Measurements from ENCODE around the gene HOXD11. TPM values are rescaled to one million over a fixed set of nuclear protein-coding genes. Genes with fewer than 3 reads are reported as not detected.

Gene HOXD11
- total RNA-seq, 6 donors from 2014 or later = not detected

GRCh38 chr2:176142281-176142680, 35.2 kb downstream of the HOXD11 start:
- Histone ChIP-seq H3K27me3 (peaks cover 0 to 53% (median 23%) of the 10 kb centered on the region in 4 donors), H3K4me3 (no peak overlapping the region), H3K36me3 (no peaks in the 10 kb centered on the region), H3K27ac (no peak overlapping the region), H3K9me3 (no peaks in the 10 kb centered on the region), H3K4me1 (peaks cover 8 to 24% (median 12%) of the 10 kb centered on the region in 4 donors)
- DNase-seq (no peak), ATAC-seq (ENCODE audit: low FRiP score in 2 of 2) (no peak)
- TF ChIP-seq POLR2A (IDR thresholded peaks at IDR 0.05) = no peak
- no peak for TF ChIP-seq POLR2AphosphoS5 (IDR thresholded peaks at IDR 0.05)
- TF ChIP-seq, protein P1, sequence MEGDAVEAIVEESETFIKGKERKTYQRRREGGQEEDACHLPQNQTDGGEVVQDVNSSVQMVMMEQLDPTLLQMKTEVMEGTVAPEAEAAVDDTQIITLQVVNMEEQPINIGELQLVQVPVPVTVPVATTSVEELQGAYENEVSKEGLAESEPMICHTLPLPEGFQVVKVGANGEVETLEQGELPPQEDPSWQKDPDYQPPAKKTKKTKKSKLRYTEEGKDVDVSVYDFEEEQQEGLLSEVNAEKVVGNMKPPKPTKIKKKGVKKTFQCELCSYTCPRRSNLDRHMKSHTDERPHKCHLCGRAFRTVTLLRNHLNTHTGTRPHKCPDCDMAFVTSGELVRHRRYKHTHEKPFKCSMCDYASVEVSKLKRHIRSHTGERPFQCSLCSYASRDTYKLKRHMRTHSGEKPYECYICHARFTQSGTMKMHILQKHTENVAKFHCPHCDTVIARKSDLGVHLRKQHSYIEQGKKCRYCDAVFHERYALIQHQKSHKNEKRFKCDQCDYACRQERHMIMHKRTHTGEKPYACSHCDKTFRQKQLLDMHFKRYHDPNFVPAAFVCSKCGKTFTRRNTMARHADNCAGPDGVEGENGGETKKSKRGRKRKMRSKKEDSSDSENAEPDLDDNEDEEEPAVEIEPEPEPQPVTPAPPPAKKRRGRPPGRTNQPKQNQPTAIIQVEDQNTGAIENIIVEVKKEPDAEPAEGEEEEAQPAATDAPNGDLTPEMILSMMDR (IDR thresholded peaks at IDR 0.05) = no peak
- TF ChIP-seq EP300 (IDR thresholded peaks at IDR 0.05) = no peak
- WGBS, 2 donors = 88 to 95% methylated on average over 2 of the region's 2 CpGs

GRCh38 chr2:176145085-176145969, 38.2 kb downstream of the HOXD11 start:
- TF ChIP-seq EP300 (IDR thresholded peaks at IDR 0.05) (no peak), POLR2AphosphoS5 (IDR thresholded peaks at IDR 0.05) (no peak), POLR2A (IDR thresholded peaks at IDR 0.05) (no peak)
- TF ChIP-seq, protein P1 (IDR thresholded peaks at IDR 0.05) = no peak
- Histone ChIP-seq H3K36me3 (no peaks in the 10 kb centered on the region), H3K9me3 (no peaks in the 10 kb centered on the region), H3K4me3 (no peak overlapping the region), H3K4me1 (peaks cover 5 to 26% (median 6%) of the 10 kb centered on the region in 4 donors), H3K27ac (no peak overlapping the region), H3K27me3 (peaks cover 0 to 58% (median 30%) of the 10 kb centered on the region in 4 donors)
- 40 to 47% methylated on average over 4 of the region's 4 CpGs for WGBS, 2 donors
- ATAC-seq (ENCODE audit: low FRiP score in 2 of 2) = no peak
- DNase-seq = no peak

DNA sequence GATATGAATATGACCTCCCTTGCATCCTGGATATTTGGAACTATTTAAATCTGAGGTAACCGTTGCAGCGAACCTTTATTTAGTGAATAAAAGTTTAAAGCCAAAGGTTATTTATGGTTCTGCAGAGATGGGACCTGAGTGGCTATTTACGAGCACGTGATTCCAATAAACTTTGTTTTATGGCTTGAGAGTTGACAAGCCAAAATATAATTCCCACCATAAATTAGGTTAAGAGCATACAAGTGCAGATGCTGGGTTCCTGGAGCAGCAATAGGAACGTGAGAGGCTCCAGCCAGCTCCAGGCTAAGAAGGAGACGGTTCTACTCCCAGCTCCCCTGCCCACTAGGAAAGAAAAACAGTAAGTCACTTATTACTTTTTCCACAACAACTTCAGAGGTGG, 39.0 kb downstream of the HOXD11 start:
- Histone ChIP-seq H3K9me3 (no peaks in the 10 kb centered on the region), H3K36me3 (no peaks in the 10 kb centered on the region), H3K4me3 (no peak overlapping the region), H3K27me3 (peaks cover 0 to 59% (median 28%) of the 10 kb centered on the region in 4 donors), H3K4me1 (peaks cover 0 to 18% (median 0%) of the 10 kb centered on the region in 4 donors), H3K27ac (no peak overlapping the region)
- no peak for ATAC-seq (ENCODE audit: low FRiP score in 2 of 2)
- TF ChIP-seq, protein P1 (IDR thresholded peaks at IDR 0.05) = no peak
- no peak for TF ChIP-seq POLR2A (IDR thresholded peaks at IDR 0.05)
- no peak for TF ChIP-seq EP300 (IDR thresholded peaks at IDR 0.05)
- TF ChIP-seq POLR2AphosphoS5 (IDR thresholded peaks at IDR 0.05) = no peak
- no peak for DNase-seq
- 26 to 29% methylated on average over 6 of the region's 6 CpGs for WGBS, 2 donors

DNA sequence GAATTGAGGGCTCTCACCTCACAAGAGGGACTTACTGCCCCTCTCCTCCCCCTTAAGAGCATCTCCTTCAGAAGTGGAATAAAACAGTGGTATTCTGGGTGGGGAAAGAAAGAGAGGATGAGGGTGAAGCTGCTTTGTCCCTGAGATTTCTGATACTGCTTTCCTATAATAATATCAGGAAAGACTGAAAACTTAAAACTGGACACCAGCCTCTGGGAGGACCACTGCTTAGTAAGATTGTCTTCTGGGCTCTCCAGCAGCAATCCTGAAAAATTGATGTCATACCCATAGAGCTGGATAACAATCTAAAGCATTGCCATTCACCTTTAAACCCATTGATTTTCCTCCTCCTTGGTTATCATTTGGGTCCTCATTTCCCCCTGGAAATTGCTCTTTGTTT, 39.6 kb downstream of the HOXD11 start:
- H3K4me1 ChIP-seq = peaks cover 0 to 23% (median 1%) of the 10 kb centered on the region in 4 donors
- no peak overlapping the region for H3K4me3 ChIP-seq
- ATAC-seq (ENCODE audit: low FRiP score in 2 of 2) = no peak
- H3K9me3 ChIP-seq = no peaks in the 10 kb centered on the region
- no peak overlapping the region for H3K27ac ChIP-seq
- no peak for TF ChIP-seq EP300 (IDR thresholded peaks at IDR 0.05)
- TF ChIP-seq, protein P1 (IDR thresholded peaks at IDR 0.05) = no peak
- no peak for TF ChIP-seq POLR2A (IDR thresholded peaks at IDR 0.05)
- TF ChIP-seq POLR2AphosphoS5 (IDR thresholded peaks at IDR 0.05) = no peak
- H3K27me3 ChIP-seq = peaks cover 0 to 61% (median 30%) of the 10 kb centered on the region in 4 donors
- no peak for DNase-seq
- H3K36me3 ChIP-seq = no peaks in the 10 kb centered on the region

Data from upper lobe of left lung (tissue), 6 donors.